Activated CD8-positive, alpha-beta T cell treated with anti-CD3 and anti-CD28 coated beads for 36 hours (primary cell): ENCODE results near the gene IKBKG. TPM values are rescaled to one million over a fixed set of nuclear protein-coding genes. Genes with fewer than 3 reads are reported as not detected.

Experiments used
- ATAC-seq: fragments of 200-7000 bp; cut with Tn5 transposase; one replicate; pipeline ENCODE4 v1.10.0; 2021; ENCODE audit warnings: mild to moderate bottlenecking, moderate library complexity
- CTCF ChIA-PET: fragments of 350-600 bp; sonication (Branson Sonifier 250); formaldehyde crosslinking; loops from one replicate; lab custom pipeline; 2021; ENCODE audit warnings: antibody characterized with exemption; lab: Charles Lee
- POLR2A ChIA-PET: fragments of 350-600 bp; sonication (Branson Sonifier 250); formaldehyde crosslinking; loops from one replicate; lab custom pipeline; 2021; ENCODE audit warnings: antibody characterized with exemption; lab: Charles Lee
- DNase-seq: peaks from one replicate; pipeline ENCODE4 v3.0.0-alpha.2; 2020
- H3K27ac Mint-ChIP-seq: one replicate; pipeline ENCODE4 v1.8.0; 2021; ENCODE audit warnings: mild to moderate bottlenecking, mixed read lengths
- H3K27me3 Mint-ChIP-seq: one replicate; pipeline ENCODE4 v1.8.0; 2021; ENCODE audit warnings: mixed read lengths
- H3K36me3 Mint-ChIP-seq: one replicate; pipeline ENCODE4 v1.8.0; 2021; ENCODE audit warnings: low read depth, mixed read lengths
- H3K4me1 Mint-ChIP-seq: one replicate; pipeline ENCODE4 v1.8.0; 2021; ENCODE audit warnings: low read depth, mixed read lengths
- H3K4me3 Mint-ChIP-seq: one replicate; pipeline ENCODE4 v1.8.0; 2021; ENCODE audit warnings: mild to moderate bottlenecking, moderate library complexity, mixed read lengths
- H3K9me3 Mint-ChIP-seq: one replicate; pipeline ENCODE4 v1.8.0; 2021; ENCODE audit warnings: mixed read lengths
- intact Hi-C: fragments of 100-400 bp; cut with micrococcal nuclease; formaldehyde crosslinking; loops from one replicate; pipeline ENCODE4 v1.10.0; 2022
- total RNA-seq, 2 experiments: library from RNA; stranded (reverse); gene quantifications; one replicate each; pipeline ENCODE4 v1.2.3, GENCODE V29; 2021
- TF ChIP-seq, protein P1 (sequence below): fragments of 200-600 bp; IDR thresholded peaks from one replicate; pipeline ENCODE4 v1.8.0; 2022; ENCODE audit warnings: antibody characterized with exemption, mild to moderate bottlenecking

The IKBKG gene
- total RNA-seq, 2 experiments from 2014 or later: 34.4 to 40.6 TPM

DNA sequence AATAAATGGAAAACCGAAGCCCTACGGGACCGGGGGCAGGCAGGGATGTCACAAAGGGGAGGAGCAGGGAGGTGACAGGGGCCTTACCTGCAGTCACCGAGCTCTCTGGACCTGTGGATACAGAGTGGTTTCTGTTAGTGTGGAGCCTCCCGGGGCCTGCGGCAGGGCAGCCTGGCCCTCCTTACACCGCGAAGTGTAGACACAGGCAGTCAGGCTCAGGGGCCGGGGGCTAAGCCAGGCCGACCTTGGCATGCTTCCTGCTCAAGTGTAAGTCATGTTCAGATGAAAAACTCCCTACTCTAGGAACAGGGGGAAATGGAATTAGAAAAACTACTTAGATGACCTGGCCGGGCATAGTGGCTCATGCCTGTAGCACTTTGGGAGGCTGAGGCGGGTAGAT is 35.7 kb upstream of the IKBKG start:
- no peak for ATAC-seq
- ChIA-PET POLR2A (interaction anchor here (1.1 to 1.2 kb wide), 2 partner anchors 15 to 26 kb away, joined by 3 read pairs; no protein-coding TSS in a partner anchor), CTCF (no interaction called here)
- no peaks in the 10 kb centered on the region for H3K9me3 Mint-ChIP-seq
- no peak for DNase-seq
- H3K27me3 Mint-ChIP-seq: no peaks in the 10 kb centered on the region
- peaks cover 37% of the 10 kb centered on the region for H3K4me1 Mint-ChIP-seq
- peak overlapping the region; percentile 31 for H3K4me3 Mint-ChIP-seq
- intact Hi-C loops: no loop called here
- TF ChIP-seq, protein P1, sequence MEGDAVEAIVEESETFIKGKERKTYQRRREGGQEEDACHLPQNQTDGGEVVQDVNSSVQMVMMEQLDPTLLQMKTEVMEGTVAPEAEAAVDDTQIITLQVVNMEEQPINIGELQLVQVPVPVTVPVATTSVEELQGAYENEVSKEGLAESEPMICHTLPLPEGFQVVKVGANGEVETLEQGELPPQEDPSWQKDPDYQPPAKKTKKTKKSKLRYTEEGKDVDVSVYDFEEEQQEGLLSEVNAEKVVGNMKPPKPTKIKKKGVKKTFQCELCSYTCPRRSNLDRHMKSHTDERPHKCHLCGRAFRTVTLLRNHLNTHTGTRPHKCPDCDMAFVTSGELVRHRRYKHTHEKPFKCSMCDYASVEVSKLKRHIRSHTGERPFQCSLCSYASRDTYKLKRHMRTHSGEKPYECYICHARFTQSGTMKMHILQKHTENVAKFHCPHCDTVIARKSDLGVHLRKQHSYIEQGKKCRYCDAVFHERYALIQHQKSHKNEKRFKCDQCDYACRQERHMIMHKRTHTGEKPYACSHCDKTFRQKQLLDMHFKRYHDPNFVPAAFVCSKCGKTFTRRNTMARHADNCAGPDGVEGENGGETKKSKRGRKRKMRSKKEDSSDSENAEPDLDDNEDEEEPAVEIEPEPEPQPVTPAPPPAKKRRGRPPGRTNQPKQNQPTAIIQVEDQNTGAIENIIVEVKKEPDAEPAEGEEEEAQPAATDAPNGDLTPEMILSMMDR: no peak
- H3K27ac Mint-ChIP-seq: peak overlapping the region; percentile 85
- peaks cover 32% of the 10 kb centered on the region for H3K36me3 Mint-ChIP-seq

DNA sequence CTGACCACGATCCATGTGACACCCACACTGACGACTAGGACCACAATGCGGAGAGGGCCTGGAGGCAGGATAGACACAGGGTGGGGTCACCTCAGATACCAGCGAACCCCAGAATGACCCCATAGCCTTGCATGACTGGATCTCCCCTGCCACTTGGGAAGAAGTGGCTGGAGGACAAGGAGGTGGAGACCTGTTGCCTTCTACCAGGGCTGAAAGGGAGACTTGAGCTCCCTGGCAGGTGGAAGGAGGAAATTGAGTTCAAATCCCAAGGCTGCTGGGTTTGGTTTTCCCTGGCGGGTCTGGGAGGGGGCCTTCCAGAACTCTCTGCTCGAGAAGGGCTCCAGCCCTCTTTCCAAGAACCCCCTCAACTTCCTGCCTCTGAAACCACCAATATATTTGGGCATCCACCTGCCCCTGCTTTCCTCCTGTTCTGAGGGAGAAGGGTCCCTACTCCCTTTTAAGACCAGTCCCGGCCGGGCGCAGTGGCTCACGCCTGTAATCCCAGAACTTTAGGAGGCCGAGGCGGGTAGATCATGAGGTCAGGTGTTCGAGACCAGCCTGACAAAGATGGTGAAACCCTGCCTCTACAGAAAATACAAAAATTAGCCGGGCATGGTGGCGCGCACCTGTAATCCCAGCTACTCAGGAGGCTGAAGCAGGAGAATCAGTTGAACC is 34.4 kb upstream of the IKBKG start:
- Mint-ChIP-seq H3K4me3 (no peak overlapping the region), H3K9me3 (no peaks in the 10 kb centered on the region), H3K4me1 (peaks cover 38% of the 10 kb centered on the region), H3K27ac (peak overlapping the region; percentile 55), H3K27me3 (no peaks in the 10 kb centered on the region), H3K36me3 (peaks cover 32% of the 10 kb centered on the region)
- CTCF ChIA-PET: interaction anchor here (2.0 kb wide), 1 partner anchor 14 kb away, joined by 7 read pairs; no protein-coding TSS in a partner anchor
- ATAC-seq (no peak), DNase-seq (no peak)
- POLR2A ChIA-PET: interaction anchor here (0.8 to 1.1 kb wide), 2 partner anchors 20 to 27 kb away, joined by 3 to 4 read pairs; no protein-coding TSS in a partner anchor
- TF ChIP-seq, protein P1: no peak
- intact Hi-C loops: no loop called here

DNA sequence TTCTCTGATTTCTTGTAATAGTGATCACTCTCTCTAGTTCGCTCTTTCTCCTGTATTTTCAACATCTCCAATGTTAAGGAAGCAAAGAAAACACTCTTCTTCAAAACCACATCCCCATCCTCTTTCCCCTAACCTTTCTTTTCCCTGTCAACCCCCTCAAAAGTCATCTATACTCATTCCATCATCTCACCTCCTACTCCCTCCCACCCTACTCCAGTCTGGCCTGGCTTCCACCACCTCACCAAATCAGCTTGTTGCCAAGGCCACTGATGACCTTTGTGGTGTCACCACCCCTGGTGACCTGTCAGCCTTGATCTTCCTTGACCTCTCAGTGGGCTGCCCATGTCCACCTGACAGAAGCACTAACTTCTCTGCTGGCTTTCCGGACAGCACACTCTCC is 33.7 kb upstream of the IKBKG start:
- TF ChIP-seq, protein P1: no peak
- Mint-ChIP-seq H3K4me1 (peaks cover 38% of the 10 kb centered on the region), H3K27me3 (no peaks in the 10 kb centered on the region), H3K36me3 (peaks cover 29% of the 10 kb centered on the region), H3K4me3 (peak overlapping the region; percentile 16), H3K27ac (peak overlapping the region; percentile 90), H3K9me3 (no peaks in the 10 kb centered on the region)
- ChIA-PET CTCF (interaction anchor here (2.0 kb wide), 1 partner anchor 13 kb away, joined by 7 read pairs; no protein-coding TSS in a partner anchor), POLR2A (interaction anchor here (0.6 to 0.8 kb wide), 2 partner anchors 21 to 550 kb away, joined by 3 to 4 read pairs; no protein-coding TSS in a partner anchor)
- intact Hi-C loops: no loop called here
- ATAC-seq: no peak
- no peak for DNase-seq

DNA sequence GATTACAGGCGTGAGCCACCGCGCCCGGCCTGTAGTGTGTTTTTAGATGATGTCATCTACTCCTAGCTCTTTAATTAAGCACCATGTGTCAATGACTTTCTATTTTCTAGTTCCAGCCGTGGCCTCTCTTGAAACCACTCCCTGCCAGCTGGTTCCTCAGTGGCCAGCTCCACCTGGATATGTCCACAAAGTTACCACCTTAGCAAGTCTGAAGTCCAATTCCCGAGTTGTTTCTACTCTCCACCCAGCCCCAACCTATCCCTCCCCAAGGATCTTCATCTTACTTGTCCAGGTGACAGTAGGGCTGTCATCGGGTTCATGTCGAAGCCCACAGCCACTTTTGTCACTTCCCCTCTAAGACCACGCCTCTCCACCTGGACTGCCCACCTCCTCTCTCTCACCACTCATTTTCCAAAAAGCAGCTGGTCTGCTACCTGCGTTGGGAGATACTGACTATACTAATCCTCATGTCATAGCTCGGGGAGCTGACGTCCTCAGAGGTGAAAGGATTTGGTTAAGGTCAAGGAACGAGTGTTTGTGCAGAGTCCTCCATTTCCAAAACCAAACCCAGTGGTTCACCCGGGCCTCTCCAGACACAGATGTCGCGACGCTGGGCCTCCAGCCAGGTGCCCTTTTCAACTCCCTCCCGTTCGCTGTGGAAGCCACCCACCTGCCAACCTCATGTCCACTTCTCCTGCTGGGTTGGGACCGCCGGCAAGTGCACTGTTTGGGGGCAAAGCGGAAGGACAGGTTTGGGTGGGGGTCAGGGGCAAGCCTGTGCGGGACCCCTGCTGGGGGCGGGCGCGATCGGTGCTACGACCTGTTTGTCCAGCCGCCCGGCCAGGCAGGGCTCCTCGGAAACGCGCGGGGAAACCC is 32.1 kb upstream of the IKBKG start:
- ATAC-seq (no peak), DNase-seq (peak; percentile 47)
- POLR2A ChIA-PET: interaction anchor here (1.0 to 1.7 kb wide), 3 partner anchors 15 to 31 kb away, joined by 3 to 4 read pairs (median 3); partner anchors contain the start of genes G6PD and UBL4A
- Mint-ChIP-seq H3K27me3 (no peaks in the 10 kb centered on the region), H3K27ac (peak overlapping the region; percentile 81), H3K9me3 (no peaks in the 10 kb centered on the region), H3K4me1 (peaks cover 33% of the 10 kb centered on the region), H3K36me3 (peaks cover 18% of the 10 kb centered on the region), H3K4me3 (peak overlapping the region; percentile 82)
- TF ChIP-seq, protein P1: no peak
- CTCF ChIA-PET: interaction anchor here (1.4 to 2.0 kb wide), 2 partner anchors 12 to 23 kb away, joined by 4 to 7 read pairs; no protein-coding TSS in a partner anchor
- intact Hi-C loops: no loop called here
